NT2/D1 (cell line): Measurements from ENCODE around the gene CH25H.

Experiments
- DNase-seq: peaks from one replicate; pipeline ENCODE4 v3.0.0-alpha.2; 2011; ENCODE audit warnings: low read depth, low spot score
- H3K27me3 ChIP-seq: 2 replicates; pipeline ENCODE4 v1.6.0; 2011; ENCODE audit warnings: mild to moderate bottlenecking; ENCODE audit not compliant: insufficient read length, insufficient read depth
- H3K36me3 ChIP-seq: 2 replicates; pipeline ENCODE4 v1.6.1; 2011; ENCODE audit warnings: mild to moderate bottlenecking, low read length, mixed read lengths; ENCODE audit not compliant: insufficient read depth, insufficient read length
- H3K4me1 ChIP-seq: 2 replicates; pipeline ENCODE4 v1.5.1; 2011; ENCODE audit not compliant: insufficient read depth, insufficient read length
- H3K4me3 ChIP-seq: 2 replicates; pipeline ENCODE4 v1.5.1; 2011; ENCODE audit warnings: low read depth; ENCODE audit not compliant: insufficient read length
- H3K9ac ChIP-seq: 2 replicates; pipeline ENCODE4 v1.6.0; 2011; ENCODE audit warnings: low read depth; ENCODE audit not compliant: insufficient read length
- H3K9me3 ChIP-seq: 2 replicates; pipeline ENCODE4 v1.5.1; 2011; ENCODE audit warnings: mild to moderate bottlenecking, low read length; ENCODE audit not compliant: insufficient read depth
- SUZ12 ChIP-seq: IDR thresholded peaks from 2 replicates; pipeline ENCODE4 v1.6.1; 2011; ENCODE audit not compliant: insufficient read length, insufficient read depth; ENCODE audit errors: extremely low read depth
- YY1 ChIP-seq: IDR thresholded peaks from 2 replicates; pipeline ENCODE4 v1.6.1; 2011; ENCODE audit not compliant: insufficient read length, insufficient read depth
- ZNF274 ChIP-seq: IDR thresholded peaks from 2 replicates; pipeline ENCODE4 v1.6.1; 2011; ENCODE audit warnings: mild to moderate bottlenecking, low read depth, low read length

CH25H gene

GRCh38 chr10:89185658-89186057 is 21.5 kb downstream of the CH25H start:
- TF ChIP-seq SUZ12 = no peak
- no peak for TF ChIP-seq YY1
- TF ChIP-seq ZNF274 = no peak
- H3K36me3 ChIP-seq = no peaks in the 10 kb centered on the region
- H3K4me3 ChIP-seq = no peak overlapping the region
- no peak for DNase-seq
- no peaks in the 10 kb centered on the region for H3K9me3 ChIP-seq
- no peaks in the 10 kb centered on the region for H3K4me1 ChIP-seq
- no peaks in the 10 kb centered on the region for H3K27me3 ChIP-seq
- H3K9ac ChIP-seq = no peak overlapping the region

DNA sequence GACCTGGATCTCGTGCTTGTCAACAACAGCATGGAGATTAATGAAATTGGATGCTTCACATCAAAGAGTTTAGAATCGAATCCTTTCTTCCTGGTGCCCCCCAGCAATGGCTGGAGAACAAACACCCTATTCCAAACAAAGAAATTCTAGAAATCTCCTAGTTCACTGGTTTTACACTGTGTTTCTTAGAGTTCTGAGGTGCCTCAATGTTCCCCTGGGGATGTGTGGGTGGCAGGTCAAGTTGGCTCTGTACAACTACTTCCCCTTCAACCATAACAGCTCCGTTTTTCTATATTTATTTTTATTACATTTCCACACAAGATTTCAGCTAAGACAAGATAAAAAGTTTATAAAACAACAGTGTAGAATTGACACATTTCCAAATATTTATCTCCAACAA is 22.5 kb downstream of the CH25H start:
- Histone ChIP-seq H3K36me3 (no peaks in the 10 kb centered on the region), H3K9ac (no peak overlapping the region), H3K4me1 (no peaks in the 10 kb centered on the region), H3K9me3 (no peaks in the 10 kb centered on the region), H3K4me3 (no peak overlapping the region), H3K27me3 (no peaks in the 10 kb centered on the region)
- no peak for DNase-seq
- TF ChIP-seq ZNF274 (no peak), SUZ12 (no peak), YY1 (no peak)

DNA sequence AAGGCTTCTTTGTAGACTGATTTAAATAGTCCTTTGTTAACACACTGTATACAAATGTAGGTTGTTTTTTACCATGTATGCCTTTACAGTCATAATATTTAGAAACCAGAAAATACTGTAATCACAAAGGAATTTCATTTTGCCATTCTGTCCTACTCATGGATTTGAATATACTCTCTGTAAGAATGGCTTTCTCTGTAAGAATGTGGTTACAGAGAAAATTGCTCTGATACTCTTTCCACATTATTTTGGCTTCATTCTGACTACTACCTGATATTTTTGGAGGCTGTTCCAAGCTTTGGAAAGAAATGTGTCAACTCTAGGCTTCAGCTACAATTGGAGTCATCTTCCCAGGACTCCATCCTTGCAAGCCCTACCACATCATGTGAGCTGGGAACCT is 23.5 kb downstream of the CH25H start:
- Histone ChIP-seq H3K9ac (no peak overlapping the region), H3K9me3 (no peaks in the 10 kb centered on the region), H3K27me3 (no peaks in the 10 kb centered on the region), H3K4me1 (no peaks in the 10 kb centered on the region), H3K36me3 (no peaks in the 10 kb centered on the region), H3K4me3 (no peak overlapping the region)
- no peak for DNase-seq
- TF ChIP-seq SUZ12 = no peak
- TF ChIP-seq YY1 = no peak
- no peak for TF ChIP-seq ZNF274

- Histone ChIP-seq H3K27me3 (no peaks in the 10 kb centered on the region), H3K4me3 (no peak overlapping the region), H3K9ac (no peak overlapping the region), H3K9me3 (no peaks in the 10 kb centered on the region), H3K36me3 (no peaks in the 10 kb centered on the region), H3K4me1 (no peaks in the 10 kb centered on the region)
- no peak for DNase-seq
- TF ChIP-seq YY1 (no peak), ZNF274 (no peak), SUZ12 (no peak)
Observed at GRCh38 chr10:89182894-89183293, 24.2 kb downstream of the CH25H start.

GRCh38 chr10:89175816-89176215 is 31.3 kb downstream of the CH25H start:
- no peak overlapping the region for H3K9ac ChIP-seq
- H3K9me3 ChIP-seq = no peaks in the 10 kb centered on the region
- no peak for TF ChIP-seq SUZ12
- TF ChIP-seq ZNF274 = no peak
- TF ChIP-seq YY1 = no peak
- H3K27me3 ChIP-seq = no peaks in the 10 kb centered on the region
- no peaks in the 10 kb centered on the region for H3K4me1 ChIP-seq
- no peaks in the 10 kb centered on the region for H3K36me3 ChIP-seq
- no peak overlapping the region for H3K4me3 ChIP-seq
- DNase-seq = no peak

- DNase-seq = no peak
- Histone ChIP-seq H3K36me3 (no peaks in the 10 kb centered on the region), H3K9ac (no peak overlapping the region), H3K27me3 (no peaks in the 10 kb centered on the region), H3K4me1 (no peaks in the 10 kb centered on the region), H3K4me3 (no peak overlapping the region), H3K9me3 (no peaks in the 10 kb centered on the region)
- TF ChIP-seq SUZ12 = no peak
- TF ChIP-seq YY1 = no peak
- no peak for TF ChIP-seq ZNF274
Observed at GRCh38 chr10:89173075-89173474, 34.0 kb downstream of the CH25H start.

DNA sequence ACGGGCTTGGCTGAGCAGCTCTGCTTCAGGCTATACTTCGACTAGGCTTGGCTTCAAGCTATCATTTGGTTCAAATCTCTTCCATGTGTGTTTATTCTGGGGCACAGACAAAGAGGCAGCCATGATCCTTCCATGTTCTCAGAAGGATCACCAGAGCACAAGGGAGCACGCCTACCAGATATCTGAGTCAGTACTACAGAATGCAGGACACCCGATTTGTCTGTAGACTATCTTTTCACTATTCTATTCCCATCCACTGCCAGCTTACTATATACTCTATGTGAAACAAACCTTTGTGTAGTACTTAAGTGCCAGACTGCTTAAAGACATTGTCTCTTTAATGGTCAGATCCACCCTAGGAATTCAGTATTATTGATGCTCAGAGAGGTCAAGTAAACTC is 35.1 kb downstream of the CH25H start:
- TF ChIP-seq SUZ12 (no peak), ZNF274 (no peak), YY1 (no peak)
- Histone ChIP-seq H3K4me3 (no peak overlapping the region), H3K36me3 (no peaks in the 10 kb centered on the region), H3K9me3 (no peaks in the 10 kb centered on the region), H3K4me1 (no peaks in the 10 kb centered on the region), H3K9ac (no peak overlapping the region), H3K27me3 (no peaks in the 10 kb centered on the region)
- DNase-seq = no peak
